ENCODE data around the gene FGF7.

The FGF7 gene

GRCh38 chr15:49435174-49435573 is 12.1 kb downstream of the FGF7 start:
- DNase-seq (ENCODE audit: low read depth) = no peak
- TF ChIP-seq CTCF (conservative IDR thresholded peaks at IDR 0.05; ENCODE audit: control insufficient read depth, insufficient read depth, low read depth, low read length) = no peak
- H3K4me3 ChIP-seq (ENCODE audit: control insufficient read depth, low read depth, low read length) = no peak overlapping the region

GRCh38 chr15:49436751-49437150 is 13.7 kb downstream of the FGF7 start:
- no peak for TF ChIP-seq CTCF (conservative IDR thresholded peaks at IDR 0.05; ENCODE audit: control insufficient read depth, insufficient read depth, low read depth, low read length)
- no peak overlapping the region for H3K4me3 ChIP-seq (ENCODE audit: control insufficient read depth, low read depth, low read length)
- DNase-seq (ENCODE audit: low read depth) = no peak

- DNase-seq (ENCODE audit: low read depth) = no peak
- no peak for TF ChIP-seq CTCF (conservative IDR thresholded peaks at IDR 0.05; ENCODE audit: control insufficient read depth, insufficient read depth, low read depth, low read length)
- no peak overlapping the region for H3K4me3 ChIP-seq (ENCODE audit: control insufficient read depth, low read depth, low read length)
Measured at GRCh38 chr15:49438962-49439631, 16.1 kb downstream of the FGF7 start.

- no peak for TF ChIP-seq CTCF (conservative IDR thresholded peaks at IDR 0.05; ENCODE audit: control insufficient read depth, insufficient read depth, low read depth, low read length)
- DNase-seq (ENCODE audit: low read depth) = no peak
- H3K4me3 ChIP-seq (ENCODE audit: control insufficient read depth, low read depth, low read length) = no peak overlapping the region
Measured at GRCh38 chr15:49439678-49440395, 16.8 kb downstream of the FGF7 start.

- no peak for DNase-seq (ENCODE audit: low read depth)
- no peak overlapping the region for H3K4me3 ChIP-seq (ENCODE audit: control insufficient read depth, low read depth, low read length)
- TF ChIP-seq CTCF (conservative IDR thresholded peaks at IDR 0.05; ENCODE audit: control insufficient read depth, insufficient read depth, low read depth, low read length) = no peak
Measured at GRCh38 chr15:49441356-49441755, 18.3 kb downstream of the FGF7 start.

GRCh38 chr15:49441816-49442215 is 18.8 kb downstream of the FGF7 start:
- no peak for DNase-seq (ENCODE audit: low read depth)
- H3K4me3 ChIP-seq (ENCODE audit: control insufficient read depth, low read depth, low read length) = no peak overlapping the region
- no peak for TF ChIP-seq CTCF (conservative IDR thresholded peaks at IDR 0.05; ENCODE audit: control insufficient read depth, insufficient read depth, low read depth, low read length)

Data from fibroblast of mammary gland (primary cell).